Kidney epithelial cell (primary cell): ENCODE measurements around the gene DIRAS2. TPM values are rescaled to one million over a fixed set of nuclear protein-coding genes. Genes with fewer than 3 reads are reported as not detected.
A peak's percentile ranks its signal among the peaks of the same experiment; 100 is the strongest.

Experiments
- DNase-seq: peaks from one replicate; pipeline ENCODE4 v3.0.0-alpha.2; 2010; ENCODE audit warnings: low read depth
- H3K27me3 ChIP-seq: 2 replicates; pipeline ENCODE4 v1.6.0; 2011; ENCODE audit warnings: low read length; ENCODE audit not compliant: control insufficient read depth, insufficient read depth
- H3K36me3 ChIP-seq: 2 replicates; pipeline ENCODE4 v1.5.1; 2011; ENCODE audit warnings: low read length; ENCODE audit not compliant: control insufficient read depth, insufficient read depth
- H3K4me3 ChIP-seq: 2 replicates; pipeline ENCODE4 v1.5.1; 2011; ENCODE audit warnings: low read depth, mild to moderate bottlenecking, control low read depth, low read length
- CTCF ChIP-seq: IDR thresholded peaks from 2 replicates; pipeline ENCODE4 v1.5.1; 2011; ENCODE audit warnings: mild to moderate bottlenecking, moderate library complexity, low read length, control low read depth, inconsistent platforms; ENCODE audit not compliant: insufficient read depth, poor library complexity, severe bottlenecking
- total RNA-seq: library from RNA; depleted of rRNA; stranded (reverse); fragments of >200 nt; gene quantifications from 2 replicates; pipeline ENCODE4 v1.2.3, GENCODE V29; 2015

Gene DIRAS2, protein sequence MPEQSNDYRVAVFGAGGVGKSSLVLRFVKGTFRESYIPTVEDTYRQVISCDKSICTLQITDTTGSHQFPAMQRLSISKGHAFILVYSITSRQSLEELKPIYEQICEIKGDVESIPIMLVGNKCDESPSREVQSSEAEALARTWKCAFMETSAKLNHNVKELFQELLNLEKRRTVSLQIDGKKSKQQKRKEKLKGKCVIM
- 1.6 and 2.8 TPM in 2 replicates for total RNA-seq

DNA sequence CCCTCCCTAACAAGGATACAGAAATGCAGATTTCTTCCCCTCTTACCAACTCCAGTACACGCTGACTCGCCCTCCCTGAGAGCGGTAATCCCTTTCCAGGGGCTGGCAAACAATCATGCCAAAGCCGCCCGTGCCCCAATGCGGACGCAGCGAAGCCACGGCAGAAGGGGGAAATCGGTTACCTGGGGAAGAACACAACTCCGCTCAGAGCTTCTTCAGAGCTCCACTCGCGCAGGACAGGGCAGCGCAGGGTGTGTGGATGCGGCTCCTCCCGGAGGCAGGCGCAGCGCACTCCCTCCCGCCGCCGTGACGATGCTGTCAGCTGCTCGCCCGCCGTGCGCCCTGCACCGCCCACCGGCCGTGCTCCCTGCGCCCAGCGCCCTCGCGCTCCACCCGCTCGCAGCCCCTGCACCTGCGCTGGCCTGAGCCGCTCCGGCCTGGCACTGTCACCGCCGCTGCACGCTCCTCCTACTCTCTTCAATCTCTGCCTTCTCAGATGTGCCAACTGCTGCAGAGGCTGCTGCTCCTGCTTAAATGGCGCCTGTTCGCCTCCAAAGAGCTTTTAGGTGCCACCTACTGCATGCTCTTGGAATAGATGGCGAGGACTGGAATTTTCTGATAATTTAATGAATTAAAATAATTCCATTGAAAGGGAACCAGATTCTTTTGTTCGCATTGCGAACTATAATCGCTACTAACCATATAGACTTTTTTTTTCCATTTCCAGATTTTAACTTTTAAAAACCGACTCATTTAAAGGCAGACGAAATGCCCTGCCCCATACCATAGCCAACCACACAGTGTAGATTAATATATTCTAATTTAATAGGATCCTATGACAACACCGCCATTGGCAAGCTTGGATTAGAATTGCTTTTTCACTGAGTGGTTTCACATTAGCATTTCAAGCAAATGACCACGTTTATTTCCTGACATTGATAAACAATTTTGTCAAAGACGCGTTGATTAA, at the start of gene DIRAS2:
Gene DIRAS2 (minus strand): TSS at position 255 of the 970 bp plus-strand sequence. CDS start 28,997 bp downstream, outside the sequence.
- Histone ChIP-seq H3K4me3 (peak within 1 kb of the TSS; percentile 74), H3K27me3 (no peaks in the 10 kb centered on the region), H3K36me3 (no peaks in the 10 kb centered on the region)
- TF ChIP-seq CTCF: peak; percentile 61
- peak; percentile 77 for DNase-seq

- H3K4me3 ChIP-seq: no peak overlapping the region
- DNase-seq: no peak
- no peak for TF ChIP-seq CTCF
- no peaks in the 10 kb centered on the region for H3K36me3 ChIP-seq
- H3K27me3 ChIP-seq: no peaks in the 10 kb centered on the region
These were observed 42.1 kb upstream of the DIRAS2 start for GRCh38 chr9:90684736-90685135.

- no peak for DNase-seq
- no peak for TF ChIP-seq CTCF
- Histone ChIP-seq H3K4me3 (no peak overlapping the region), H3K36me3 (no peaks in the 10 kb centered on the region), H3K27me3 (no peaks in the 10 kb centered on the region)
These were observed 41.5 kb upstream of the DIRAS2 start for GRCh38 chr9:90684106-90684505.

GRCh38 chr9:90680534-90680933, 37.9 kb upstream of the DIRAS2 start:
- no peaks in the 10 kb centered on the region for H3K36me3 ChIP-seq
- TF ChIP-seq CTCF: no peak
- H3K4me3 ChIP-seq: no peak overlapping the region
- no peak for DNase-seq
- no peaks in the 10 kb centered on the region for H3K27me3 ChIP-seq

DNA sequence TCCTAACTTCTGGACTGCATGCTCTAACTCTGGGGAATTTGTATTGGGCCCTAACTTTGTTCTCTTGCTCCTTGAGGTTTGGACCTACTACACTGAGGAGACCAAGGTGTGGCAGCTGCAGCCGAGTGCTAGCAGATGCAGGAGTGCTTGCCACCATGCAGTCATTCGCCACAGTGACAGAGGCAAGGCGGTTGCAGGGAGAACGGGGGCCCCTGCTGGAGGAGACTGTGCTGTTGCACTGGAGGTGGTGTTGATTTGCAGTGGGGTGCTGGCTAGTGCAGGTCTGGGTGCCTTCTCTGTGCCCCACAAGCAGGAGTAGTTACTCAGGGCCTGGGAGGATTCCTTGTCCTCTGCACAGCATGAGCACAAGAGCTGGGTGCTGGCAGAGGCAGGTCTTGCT, 22.4 kb upstream of the DIRAS2 start:
- Histone ChIP-seq H3K36me3 (no peaks in the 10 kb centered on the region), H3K4me3 (no peak overlapping the region), H3K27me3 (no peaks in the 10 kb centered on the region)
- DNase-seq: no peak
- TF ChIP-seq CTCF: no peak
